K562 (cell line): ENCODE measurements around the gene PPP4R1. TPM values are rescaled to one million over a fixed set of nuclear protein-coding genes. Genes with fewer than 3 reads are reported as not detected.

Source experiments
- ATAC-seq: fragments of 200-7000 bp; cut with Tn5 transposase; 3 replicates; pipeline ENCODE4 v1.9.1; 2020; ENCODE audit warnings: moderate library complexity
- BruUV-seq: library from RNA; stranded (reverse); fragments of 400-500 nt; replicated peaks from 2 replicates; lab custom pipeline; 2021; lab: Mats Ljungman, UMichigan
- CTCF ChIA-PET: fragments of 300-600 bp; formaldehyde crosslinking; extraction: SDS; loops from one replicate; lab custom pipeline; 2021; ENCODE audit warnings: low intra/inter-chr PET ratio; lab: Yijun Ruan, JAX
- POLR2A ChIA-PET: fragments of 300-600, 350-650 bp; sonication (Branson Sonifier 250); formaldehyde crosslinking; extraction: SDS; loops from one replicate; lab custom pipeline; 2021; ENCODE audit warnings: antibody characterized with exemption, inconsistent platforms; lab: Yijun Ruan, JAX
- DNase-seq, 4 experiments: peaks; one replicate each; pipeline versions ENCODE4 v3.0.0 to v3.0.0-alpha.2; 2011 to 2018; ENCODE audit warnings: low spot score in 3 of 4, mixed read lengths in 3 of 4; ENCODE audit errors: extremely low read depth in 1 of 4
- FAIRE-seq: peaks from 2 replicates; lab custom pipeline; 2011; peaks lifted over from hg19 to GRCh38; lab: Jason Lieb, UNC
- H2AFZ ChIP-seq: 2 replicates; pipeline ENCODE4 v1.6.0; 2011; ENCODE audit warnings: low read depth, low read length, control low read depth, inconsistent platforms
- H3K27ac ChIP-seq: fragments of 200-600 bp; 3 replicates; pipeline ENCODE4 v1.8.0; 2011; ENCODE audit warnings: low read depth, mild to moderate bottlenecking, control low read depth, inconsistent platforms, low read length, moderate library complexity, mixed read lengths; ENCODE audit errors: extremely low read depth
- H3K27me3 ChIP-seq, 2 experiments: fragments of 300-600 bp in 1 of 2; 2 replicates in 1 of 2; 3 replicates in 1 of 2; pipeline versions ENCODE4 v1.6.0 to v1.8.0; 2011; ENCODE audit warnings: inconsistent platforms in 2 of 2, low read length in 2 of 2, mild to moderate bottlenecking in 1 of 2, mixed read lengths in 1 of 2, moderate library complexity in 1 of 2; ENCODE audit not compliant: control insufficient read depth in 2 of 2, insufficient read depth in 2 of 2
- H3K36me3 ChIP-seq: fragments of 300-600 bp; 3 replicates; pipeline ENCODE4 v1.8.0; 2011; ENCODE audit warnings: mild to moderate bottlenecking, low read length, inconsistent platforms; ENCODE audit not compliant: control insufficient read depth, insufficient read depth
- H3K4me1 ChIP-seq, 2 experiments: fragments of 200-600 bp in 1 of 2; replicated peaks in 1 of 2; 2 replicates in 1 of 2; 3 replicates in 1 of 2; pipeline versions ENCODE4 v1.5.1 to v1.8.0; 2011; ENCODE audit warnings: inconsistent platforms in 2 of 2, low read length in 2 of 2, mild to moderate bottlenecking in 1 of 2, mixed read lengths in 1 of 2, moderate library complexity in 1 of 2; ENCODE audit not compliant: control insufficient read depth in 2 of 2, insufficient read depth in 2 of 2
- H3K4me2 ChIP-seq: 2 replicates; pipeline ENCODE4 v1.6.1; 2011; ENCODE audit warnings: low read length, control low read depth, inconsistent platforms, mixed read lengths; ENCODE audit not compliant: insufficient read depth
- H3K4me3 ChIP-seq: fragments of 200-600 bp; sonication (generic), shearing (Covaris generic); 2 replicates; pipeline ENCODE4 v1.5.1; 2016; ENCODE audit warnings: control low read depth, inconsistent platforms
- H3K79me2 ChIP-seq: fragments of 200-600 bp; 3 replicates; pipeline ENCODE4 v1.8.0; 2011; ENCODE audit warnings: low read length, inconsistent platforms; ENCODE audit not compliant: control insufficient read depth, insufficient read depth
- H3K9ac ChIP-seq, 2 experiments: 2 replicates each; pipeline versions ENCODE4 v1.6.0 to v1.6.1; 2011; ENCODE audit warnings: low read depth in 2 of 2, low read length in 2 of 2, control low read depth in 1 of 2, inconsistent platforms in 1 of 2, mild to moderate bottlenecking in 1 of 2, mixed read lengths in 1 of 2; ENCODE audit not compliant: insufficient read depth in 1 of 2
- H3K9me1 ChIP-seq: one replicate; pipeline ENCODE4 v1.6.0; 2011; ENCODE audit warnings: inconsistent platforms, mild to moderate bottlenecking, low read length, moderate library complexity; ENCODE audit not compliant: control insufficient read depth, insufficient read depth
- H3K9me3 ChIP-seq: replicated peaks from 2 replicates; pipeline ENCODE4 v1.5.1; 2011; ENCODE audit warnings: low read depth, low read length, inconsistent platforms; ENCODE audit not compliant: control insufficient read depth, insufficient read depth
- H4K20me1 ChIP-seq: replicated peaks from 2 replicates; pipeline ENCODE4 v1.6.1; 2011; ENCODE audit warnings: low read length, inconsistent platforms, mixed read lengths; ENCODE audit not compliant: control insufficient read depth, insufficient read depth
- CBX3 ChIP-seq, 2 experiments: IDR thresholded peaks; 1 replicate in 1 of 2; 2 replicates in 1 of 2; pipeline ENCODE4 v1.6.1; 2012; ENCODE audit warnings: inconsistent platforms in 2 of 2, low read length in 2 of 2, borderline replicate concordance in 1 of 2, control low read depth in 1 of 2
- CBX5 ChIP-seq: IDR thresholded peaks from 2 replicates; pipeline ENCODE4 v1.6.1; 2014; ENCODE audit warnings: low read depth, borderline replicate concordance
- KAT8 ChIP-seq: fragments of 450-650 bp; IDR thresholded peaks from 2 replicates; pipeline ENCODE4 v1.6.1; 2016; ENCODE audit warnings: low read depth, mild to moderate bottlenecking
- MCM3 ChIP-seq: fragments of 450-650 bp; IDR thresholded peaks from 2 replicates; pipeline ENCODE4 v1.6.1; 2016
- TRIM24 ChIP-seq, 2 experiments: fragments of 450-650 bp; IDR thresholded peaks; 2 replicates each; pipeline ENCODE4 v1.6.1; 2016
- WHSC1 ChIP-seq: IDR thresholded peaks from one replicate; pipeline ENCODE4 v1.6.1; 2012; ENCODE audit warnings: low read length, control low read depth, inconsistent platforms
- ZBTB33 ChIP-seq: sonication (generic); formaldehyde crosslinking; IDR thresholded peaks from 2 replicates; pipeline ENCODE4 v1.8.1; 2023; ENCODE audit warnings: mild to moderate bottlenecking, missing genetic modification reagents
- ZBTB40 ChIP-seq, 2 experiments: fragments of 450-650 bp in 1 of 2; sonication (generic) in 1 of 2; formaldehyde crosslinking in 1 of 2; IDR thresholded peaks; 2 replicates each; pipeline versions ENCODE4 v1.7.1 to v1.9.0; 2016 to 2022; ENCODE audit warnings: inconsistent platforms in 1 of 2, mild to moderate bottlenecking in 1 of 2, missing genetic modification reagents in 1 of 2
- WGBS: fragments of 100-300 bp; shearing (Covaris generic); methylation state at CpG from one replicate; pipeline ENCODE4 v1.1.6; 2016; ENCODE audit warnings: low coverage, mixed read lengths; ENCODE audit not compliant: insufficient coverage; ENCODE audit errors: missing lambda C conversion rate; 5-methylcytosine and 5-hydroxymethylcytosine counted together
- in situ Hi-C: fragments of 300-500 bp; cut with MboI; formaldehyde crosslinking; loops from 4 replicates; pipeline ENCODE4 v1.15.0; 2018; ENCODE audit warnings: inconsistent platforms, mixed read lengths
- intact Hi-C: fragments of 100-400 bp; cut with micrococcal nuclease; formaldehyde crosslinking; loops from 2 replicates; pipeline ENCODE4 v1.14.2; 2022
- polyA plus RNA-seq, 8 experiments: library from polyadenylated mRNA; depleted of rRNA in 4 of 8; stranded (reverse) in 5 of 8; unstranded in 3 of 8; fragments of >200 nt; fragmentation: Nextera tagmentation in 2 of 8; fragmentation: Illumina TruSeq in 1 of 8; extraction: Ambion mirVana in 2 of 8; extraction: Trizol in 1 of 8; gene quantifications; 2 replicates each; pipeline versions ENCODE4 v1.2.1 to v1.2.3, GENCODE V29; 2011 to 2014; ENCODE audit warnings: inconsistent platforms in 1 of 8, missing spikeins in 1 of 8
- total RNA-seq, 7 experiments: library from RNA; depleted of rRNA in 6 of 7; stranded (reverse); fragments of >200 nt in 6 of 7; fragmentation: Illumina TruSeq in 2 of 7; extraction: Trizol in 2 of 7; gene quantifications; 2 replicates each; pipeline versions ENCODE4 v1.2.1 to v1.2.3, GENCODE V29; 2011 to 2021; ENCODE audit warnings: low replicate concordance in 1 of 7

PPP4R1 gene
- total and polyA plus RNA-seq, 9 of the 15 experiments (the other 6 are each of a cell fraction or from before 2014, with no cell fraction given) = 23.5 to 136 (median 84.5) TPM

GRCh38 chr18:9586814-9587213, 27.5 kb downstream of the PPP4R1 start (continued):
- no peak for TF ChIP-seq ZBTB33 (CRISPR knock-in tag)
- TF ChIP-seq MCM3 = no peak
- no peak for TF ChIP-seq KAT8
- no peak for TF ChIP-seq WHSC1

DNA sequence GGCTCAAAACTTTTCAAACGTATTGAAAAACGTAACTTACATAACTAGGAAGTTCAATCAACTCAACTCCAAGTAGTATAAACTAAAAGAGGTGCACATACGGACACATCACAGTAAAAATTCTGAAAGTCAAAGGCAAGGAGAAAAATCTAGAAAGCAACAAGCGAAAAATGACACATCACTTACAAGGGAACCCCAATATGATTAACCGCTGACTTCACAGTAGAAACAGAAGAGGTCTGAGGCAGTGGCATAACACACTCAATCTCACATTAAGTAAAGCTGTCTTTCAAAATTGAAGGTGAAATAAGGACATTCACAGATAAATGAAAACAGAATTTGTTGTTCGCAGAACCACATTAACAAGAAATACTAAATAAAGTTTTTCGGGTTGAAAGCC, 32.7 kb downstream of the PPP4R1 start:
- no peaks in the 10 kb centered on the region for H3K9me3 ChIP-seq
- H3K4me3 ChIP-seq = no peak overlapping the region
- intact Hi-C loops (no loop called here), in situ Hi-C loops (no loop called here)
- ChIA-PET CTCF (no interaction called here), POLR2A (no interaction called here)
- H3K27me3 ChIP-seq = no peaks in the 10 kb centered on the region
- no peak overlapping the region for H3K4me2 ChIP-seq
- H3K36me3 ChIP-seq = peaks cover 84% of the 10 kb centered on the region
- no TSS peak for BruUV-seq
- no peaks in the 10 kb centered on the region for H4K20me1 ChIP-seq
- 93% methylated on average over 7 of the region's 7 CpGs for WGBS
- no peak for DNase-seq
- H3K9ac ChIP-seq = no peak overlapping the region
- no peak overlapping the region for H2AFZ ChIP-seq
- no peaks in the 10 kb centered on the region for H3K9me1 ChIP-seq
- H3K4me1 ChIP-seq = no peaks in the 10 kb centered on the region; a peak in 1 of 5 replicates
- FAIRE-seq = no peak
- H3K79me2 ChIP-seq = peaks cover 15% of the 10 kb centered on the region; the same call in 1 of the 3 replicates
- H3K27ac ChIP-seq = no peak overlapping the region
- no peak for ATAC-seq
- TF ChIP-seq ZBTB40 (IDR thresholded peaks at IDR 0.05) (peak; percentile 76), ZBTB40 (CRISPR knock-in tag; IDR thresholded peaks at IDR 0.05) (no peak), CBX5 (0 out of 2 replicates have a peak, but pooled peaks have one; percentile 17), TRIM24 (IDR thresholded peaks at IDR 0.05) (0 out of 4 replicates have a peak, but pooled peaks of 1 of the 2 experiments have one; percentile 19), CBX3 (IDR thresholded peaks at IDR 0.05; ENCODE audit: borderline replicate concordance in 1 of 2, low read length in 2 of 2) (0 out of 3 replicates have a peak, but pooled peaks of 1 of the 2 experiments have one; percentile 58)
